GM21717 (cell line): ENCODE data around the gene TMEM129.

ENCODE experiments used
- ATAC-seq: cut with Tn5 transposase; IDR thresholded peaks from one replicate; pipeline ENCODE4 v1.9.1; 2021; ENCODE audit warnings: mild to moderate bottlenecking, moderate library complexity; ENCODE audit not compliant: unreplicated experiment

The TMEM129 gene

DNA sequence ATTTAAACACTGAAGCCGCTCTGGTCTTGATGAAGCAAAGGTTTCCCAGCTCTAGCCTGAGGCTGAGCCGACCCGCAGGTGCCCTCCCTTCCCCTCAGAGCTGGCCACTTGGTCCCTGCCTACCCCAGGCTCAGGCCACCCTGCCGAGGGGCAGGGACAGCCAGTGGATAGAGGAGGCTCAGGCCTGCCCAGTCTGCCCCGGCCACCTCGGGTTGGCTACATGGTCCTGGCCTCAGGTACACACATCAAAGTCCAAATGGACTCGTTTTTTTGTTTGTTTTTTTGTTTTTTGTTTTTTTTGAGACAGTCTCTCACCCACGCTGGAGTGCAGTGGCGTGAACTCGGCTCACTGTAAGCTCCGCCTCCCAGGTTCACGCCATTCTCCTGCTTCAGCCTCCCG is 24.0 kb upstream of the TMEM129 start:
- no peak for ATAC-seq

DNA sequence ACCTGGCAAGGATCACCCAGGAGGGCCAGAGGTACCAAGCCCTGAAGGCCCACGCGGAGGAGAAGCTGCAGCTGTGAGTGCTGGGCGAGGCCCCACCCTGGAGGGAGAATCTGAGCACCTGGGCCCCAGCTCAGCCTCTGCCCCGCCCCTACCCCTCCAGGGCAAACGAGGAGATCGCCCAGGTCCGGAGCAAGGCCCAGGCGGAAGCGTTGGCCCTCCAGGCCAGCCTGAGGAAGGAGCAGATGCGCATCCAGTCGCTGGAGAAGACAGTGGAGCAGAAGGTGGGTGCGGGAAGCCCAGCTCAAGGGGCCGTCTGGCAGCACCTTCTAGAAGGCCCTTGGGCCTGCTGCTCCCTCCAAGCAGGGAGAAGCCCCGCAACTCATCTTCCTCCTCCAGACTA is 23.4 kb upstream of the TMEM129 start:
- ATAC-seq = no peak

DNA sequence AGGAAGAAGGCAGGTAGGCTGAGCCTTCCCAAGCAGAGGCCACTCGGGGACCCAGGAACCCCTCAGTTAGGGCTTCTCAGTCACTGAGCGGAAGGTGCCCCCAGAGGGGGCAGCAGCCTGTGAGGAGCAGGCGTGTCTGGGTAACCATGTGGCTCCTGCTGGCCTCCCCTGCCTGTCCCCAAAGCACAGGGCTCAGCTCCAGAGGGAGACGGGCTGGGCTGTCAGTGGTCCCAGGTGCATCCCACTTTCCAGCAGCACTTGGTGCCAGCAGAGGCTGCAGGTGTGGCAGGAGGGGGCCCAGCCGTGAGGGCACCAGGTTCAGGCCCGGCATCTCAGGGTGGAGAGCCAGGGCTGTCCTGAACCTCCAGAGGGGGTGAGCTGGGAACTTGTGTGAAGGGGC is 22.9 kb upstream of the TMEM129 start:
- ATAC-seq = no peak

DNA sequence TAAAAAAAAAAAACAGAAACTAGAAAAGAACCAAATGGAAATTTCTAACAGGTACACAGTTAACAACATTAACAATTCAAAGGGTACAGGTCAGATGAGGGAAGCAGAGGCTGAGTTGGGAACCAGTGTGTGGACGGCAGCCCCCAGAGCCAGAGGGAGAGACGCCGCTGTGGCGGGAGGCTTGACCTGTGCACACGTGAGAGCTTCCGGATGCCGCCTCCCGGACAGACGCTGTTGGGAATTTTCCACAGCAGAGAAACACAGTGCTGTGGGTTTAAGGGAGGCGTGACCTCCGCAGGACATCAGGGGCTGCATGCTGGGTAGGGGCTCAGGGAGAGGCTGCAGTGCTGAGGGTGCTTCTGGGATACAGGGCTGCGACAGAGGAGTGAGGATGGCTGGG is 22.4 kb upstream of the TMEM129 start:
- no peak for ATAC-seq

DNA sequence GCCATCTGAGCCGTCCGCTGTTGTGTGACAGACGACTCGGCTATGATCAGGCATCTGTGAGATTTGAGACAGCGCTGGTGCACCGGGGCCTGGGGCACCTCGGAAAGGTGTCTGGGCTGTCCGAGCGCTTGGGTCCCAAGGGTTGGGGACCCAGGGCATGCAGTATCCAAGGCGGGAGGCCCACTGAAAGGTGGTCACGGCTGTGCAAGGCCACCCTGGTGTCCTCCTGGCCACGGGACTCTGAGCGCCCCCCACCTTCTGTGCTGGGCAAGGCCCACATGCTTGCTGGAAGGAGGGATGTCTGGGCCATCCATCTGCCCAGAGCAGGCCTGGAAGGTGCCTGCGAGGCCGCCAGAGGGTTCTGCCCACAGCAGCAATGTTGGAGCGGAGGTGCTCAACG is 20.1 kb upstream of the TMEM129 start:
- no peak for ATAC-seq

DNA sequence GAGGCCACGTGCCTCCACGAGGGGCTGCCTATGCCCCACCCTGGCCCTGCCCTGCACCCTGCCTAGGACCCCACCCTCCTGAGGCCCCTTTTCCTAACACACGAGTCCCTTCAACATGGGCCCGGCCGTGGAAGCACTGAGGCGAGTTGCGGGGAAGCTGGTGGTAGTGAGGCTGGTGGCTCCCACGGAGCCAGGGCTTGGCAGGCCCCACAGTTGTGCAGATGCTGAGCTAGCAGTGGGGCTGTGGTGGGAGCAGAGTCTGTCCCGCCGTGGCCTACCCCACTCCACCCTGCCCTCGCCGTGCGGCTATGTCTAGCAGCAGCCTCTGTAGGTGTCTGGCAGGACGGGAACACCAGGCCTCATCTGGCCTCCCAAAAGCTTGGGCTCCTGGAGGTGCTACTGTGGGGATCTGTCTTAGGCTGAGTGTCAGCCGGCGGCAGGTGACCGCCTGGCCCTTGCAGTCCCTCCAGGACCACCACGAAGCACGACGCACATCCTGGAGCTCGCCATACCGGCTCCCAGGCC is 19.0 kb upstream of the TMEM129 start:
- ATAC-seq = no peak

DNA sequence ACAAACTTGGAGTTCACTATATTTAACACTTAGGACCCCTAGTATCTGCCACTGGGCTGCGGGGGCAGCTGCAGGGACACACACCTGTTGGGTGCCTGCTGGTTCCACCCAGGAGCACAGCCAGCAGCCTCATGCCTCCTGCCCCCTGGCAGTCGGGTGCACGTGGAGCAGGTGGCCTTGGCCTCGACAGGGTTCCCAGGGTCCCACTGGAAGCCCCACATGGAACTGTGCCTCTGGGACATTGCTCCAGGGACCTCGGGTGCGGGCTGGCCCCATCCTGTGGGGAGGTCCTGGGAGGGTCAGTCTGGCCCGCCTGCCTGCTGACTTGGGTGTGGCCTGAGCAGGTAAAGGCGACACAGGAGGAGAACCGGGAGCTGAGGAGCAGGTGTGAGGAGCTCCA is 18.2 kb upstream of the TMEM129 start:
- no peak for ATAC-seq

DNA sequence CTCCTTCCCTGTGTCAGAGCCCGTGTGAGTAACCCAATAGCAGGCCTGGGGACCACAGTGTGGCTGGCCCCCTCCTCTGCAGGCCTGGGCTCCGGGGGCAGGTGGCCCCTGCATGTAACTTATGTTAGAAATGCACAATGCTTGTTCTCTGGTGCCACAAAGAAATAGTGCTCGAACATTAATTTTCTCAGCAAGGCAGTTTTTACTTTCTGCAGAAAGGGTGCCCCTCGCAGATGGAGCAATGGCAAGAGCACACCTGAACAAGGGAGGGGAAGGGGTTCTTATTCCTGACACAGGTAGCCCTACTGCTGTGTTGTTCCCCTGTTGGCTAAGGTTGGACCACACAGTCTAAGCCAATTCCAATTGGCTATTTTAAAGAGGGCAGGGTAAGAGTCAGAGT is 17.3 kb upstream of the TMEM129 start:
- no peak for ATAC-seq

DNA sequence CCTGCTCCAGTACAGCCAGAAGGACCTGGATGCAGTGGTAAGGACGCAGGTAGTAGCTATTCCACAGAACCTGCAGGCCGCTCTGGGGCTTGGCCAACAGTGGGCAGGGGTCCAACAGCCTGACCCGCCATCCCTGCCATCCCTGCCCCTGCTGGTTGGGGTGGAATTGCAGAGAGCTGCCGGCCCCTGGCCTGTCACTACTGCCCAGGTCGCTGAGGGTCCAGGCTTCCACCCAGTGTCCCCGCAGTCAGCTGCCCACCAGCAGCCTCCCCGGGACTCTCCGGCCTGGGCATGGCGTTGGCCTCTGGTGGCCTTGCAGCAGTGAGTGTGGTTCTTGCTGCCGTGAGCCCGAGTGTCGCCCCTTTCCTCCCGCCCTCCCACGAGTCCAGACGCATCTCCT is 16.5 kb upstream of the TMEM129 start:
- ATAC-seq = no peak

DNA sequence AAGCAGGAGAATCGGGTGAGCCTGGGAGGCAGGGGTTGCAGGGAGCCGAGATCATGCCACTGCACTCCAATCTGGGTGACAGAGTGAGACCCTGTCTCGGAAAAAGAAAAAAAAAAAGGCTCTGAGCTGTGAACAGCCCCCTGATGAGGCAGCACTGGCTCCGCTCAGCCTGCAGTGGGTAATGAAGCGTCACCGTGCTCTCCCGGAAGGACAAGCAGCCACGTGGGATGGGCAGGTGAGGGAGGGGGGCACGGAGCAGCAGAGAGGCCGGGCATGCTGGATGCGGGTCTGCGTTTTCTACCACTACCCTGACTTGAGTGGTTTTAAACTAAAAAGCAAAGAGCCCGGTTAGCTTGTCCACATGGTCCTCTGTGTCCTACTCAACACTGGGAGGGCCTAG is 15.7 kb upstream of the TMEM129 start:
- ATAC-seq = no peak

DNA sequence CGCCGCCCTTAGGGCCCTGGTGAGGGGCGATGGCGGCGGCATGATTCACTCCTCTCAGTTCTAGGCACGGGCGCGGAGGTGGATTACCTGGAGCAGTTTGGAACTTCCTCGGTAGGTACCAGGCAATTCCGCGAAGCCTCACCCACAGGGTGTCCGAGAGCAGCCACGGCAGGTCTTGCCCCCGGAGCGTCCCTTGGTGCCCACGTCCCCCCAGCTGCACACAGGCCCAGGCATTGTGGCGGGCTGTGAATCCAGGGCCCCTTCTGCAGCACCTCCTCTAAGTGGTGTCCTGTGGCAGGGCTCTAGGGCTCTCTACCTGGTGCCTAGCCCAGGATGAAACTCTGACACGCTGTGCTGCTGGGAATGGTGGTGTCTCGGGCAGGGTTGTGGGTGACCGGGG is 14.1 kb upstream of the TMEM129 start:
- ATAC-seq = no peak

DNA sequence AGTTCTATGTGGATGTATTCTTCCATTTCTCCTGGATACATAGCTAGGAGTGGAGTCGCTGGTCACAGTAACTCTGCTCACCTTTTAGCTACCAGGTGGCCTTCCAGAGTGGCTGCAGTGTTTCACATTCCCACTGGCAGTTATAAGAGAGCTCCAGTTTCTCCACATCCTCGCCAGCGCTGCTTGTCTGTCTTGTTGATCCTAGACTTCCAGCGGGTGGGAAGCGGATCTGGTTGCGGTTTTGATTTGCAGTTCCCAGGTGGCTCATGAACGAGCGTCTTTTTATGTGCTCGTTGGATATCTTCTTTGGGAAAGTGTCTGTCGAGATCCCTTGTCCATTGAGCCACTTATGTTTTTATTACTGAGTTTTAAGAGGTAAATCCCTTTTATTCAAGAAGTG is 11.8 kb upstream of the TMEM129 start:
- ATAC-seq = no peak

DNA sequence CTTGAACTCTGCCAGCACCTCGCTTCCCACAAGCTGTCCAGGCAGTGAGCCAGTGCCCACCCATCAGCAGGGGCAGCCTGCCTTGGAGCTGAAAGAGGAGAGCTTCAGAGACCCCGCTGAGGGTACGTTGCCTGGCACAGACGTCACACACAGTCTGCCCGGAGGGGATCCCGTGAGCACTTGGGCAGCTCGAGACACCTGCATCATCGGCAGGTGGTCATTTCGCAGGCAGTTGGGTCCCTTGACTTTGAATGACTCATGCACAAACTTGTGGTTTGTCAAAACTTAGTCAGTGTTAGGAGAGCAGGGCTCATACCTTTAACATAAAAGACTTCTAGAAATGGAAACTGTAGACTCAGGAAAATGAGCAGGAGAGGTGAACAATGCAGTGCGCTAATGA is 10.1 kb upstream of the TMEM129 start:
- no peak for ATAC-seq

DNA sequence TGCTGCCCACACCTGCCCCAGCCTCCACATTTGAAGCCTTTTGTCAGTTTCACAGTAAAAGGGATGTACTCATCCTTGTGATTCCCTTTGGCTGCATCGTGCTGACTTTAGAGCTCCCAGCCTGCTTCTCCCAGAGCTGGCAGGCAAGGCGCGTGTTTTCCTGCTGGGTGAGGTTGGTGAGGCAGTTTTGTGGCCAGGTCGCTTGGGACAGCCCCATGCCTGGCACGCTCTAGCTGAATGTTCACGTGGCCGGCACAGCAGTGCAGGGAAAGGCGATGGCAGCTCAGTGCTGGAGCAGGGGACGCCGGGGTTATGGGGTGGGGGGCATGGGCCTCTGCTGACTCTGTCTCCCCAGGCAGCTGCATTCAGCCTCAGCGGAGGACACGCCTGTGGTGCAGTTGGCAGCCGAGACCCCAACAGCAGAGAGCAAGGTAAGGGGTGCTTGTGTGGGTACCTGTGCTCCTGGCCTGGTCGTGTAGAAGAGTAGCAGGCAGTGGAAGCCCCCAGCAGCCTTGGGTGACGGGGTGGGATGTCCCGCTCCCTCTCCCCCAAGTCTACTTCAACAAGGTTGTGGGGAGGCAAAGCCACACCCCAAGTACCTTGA is 9.5 kb upstream of the TMEM129 start:
- ATAC-seq = no peak

DNA sequence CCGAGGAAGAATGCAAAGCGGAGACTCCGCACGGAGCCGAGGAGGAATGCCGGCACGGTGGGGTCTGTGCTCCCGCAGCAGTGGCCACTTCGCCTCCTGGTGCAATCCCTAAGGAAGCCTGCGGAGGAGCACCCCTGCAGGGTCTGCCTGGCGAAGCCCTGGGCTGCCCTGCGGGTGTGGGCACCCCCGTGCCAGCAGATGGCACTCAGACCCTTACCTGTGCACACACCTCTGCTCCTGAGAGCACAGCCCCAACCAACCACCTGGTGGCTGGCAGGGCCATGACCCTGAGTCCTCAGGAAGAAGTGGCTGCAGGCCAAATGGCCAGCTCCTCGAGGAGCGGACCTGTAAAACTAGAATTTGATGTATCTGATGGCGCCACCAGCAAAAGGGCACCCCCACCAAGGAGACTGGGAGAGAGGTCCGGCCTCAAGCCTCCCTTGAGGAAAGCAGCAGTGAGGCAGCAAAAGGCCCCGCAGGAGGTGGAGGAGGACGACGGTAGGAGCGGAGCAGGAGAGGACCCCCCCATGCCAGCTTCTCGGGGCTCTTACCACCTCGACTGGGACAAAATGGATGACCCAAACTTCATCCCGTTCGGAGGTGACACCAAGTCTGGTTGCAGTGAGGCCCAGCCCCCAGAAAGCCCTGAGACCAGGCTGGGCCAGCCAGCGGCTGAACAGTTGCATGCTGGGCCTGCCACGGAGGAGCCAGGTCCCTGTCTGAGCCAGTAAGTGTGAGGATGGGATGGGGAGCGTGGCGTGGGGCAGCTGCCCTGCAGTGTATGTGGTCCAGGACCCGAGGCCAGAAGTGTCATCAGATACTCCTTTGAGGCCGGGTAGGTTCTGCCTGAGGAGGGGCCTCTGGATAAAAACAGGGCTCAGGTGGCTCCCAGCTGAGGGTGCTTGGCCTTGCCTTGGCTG is 7.2 kb upstream of the TMEM129 start:
- no peak for ATAC-seq

DNA sequence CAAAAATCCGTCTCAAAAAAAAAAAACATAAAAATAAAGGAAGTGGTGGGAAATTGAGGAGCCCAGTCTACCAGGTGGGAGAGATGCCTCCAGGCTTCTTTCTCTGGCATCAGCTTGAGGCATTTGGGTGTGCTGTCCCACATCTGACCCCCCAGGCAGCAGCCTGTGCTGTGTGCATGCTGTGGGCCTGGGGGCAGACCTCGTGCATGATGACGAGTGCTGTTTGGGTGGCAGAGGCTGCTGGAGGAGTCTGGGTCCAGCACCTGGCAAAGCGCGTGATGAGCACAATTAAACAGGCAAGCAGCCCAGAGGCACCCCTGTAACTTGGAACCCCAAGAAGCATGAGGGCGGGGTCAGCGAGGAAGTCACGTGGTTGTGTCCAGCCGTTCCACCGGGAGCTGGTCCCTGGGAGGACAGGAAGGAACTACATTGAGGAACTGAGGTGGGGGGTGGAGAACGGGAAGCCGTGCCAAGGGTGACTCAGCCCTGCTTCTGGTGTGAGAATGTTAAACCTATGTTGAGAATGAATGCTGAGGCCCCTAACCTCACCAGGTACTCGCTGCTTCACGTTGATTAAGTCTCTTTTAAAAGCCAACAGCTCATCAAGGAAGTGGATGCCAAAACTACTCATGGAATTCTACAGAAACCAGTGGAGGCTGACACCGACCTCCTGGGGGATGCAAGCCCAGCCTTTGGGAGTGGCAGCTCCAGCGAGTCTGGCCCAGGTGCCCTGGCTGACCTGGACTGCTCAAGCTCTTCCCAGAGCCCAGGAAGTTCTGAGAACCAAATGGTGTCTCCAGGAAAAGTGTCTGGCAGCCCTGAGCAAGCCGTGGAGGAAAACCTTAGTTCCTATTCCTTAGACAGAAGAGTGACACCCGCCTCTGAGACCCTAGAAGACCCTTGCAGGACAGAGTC is 6.3 kb upstream of the TMEM129 start:
- no peak for ATAC-seq

DNA sequence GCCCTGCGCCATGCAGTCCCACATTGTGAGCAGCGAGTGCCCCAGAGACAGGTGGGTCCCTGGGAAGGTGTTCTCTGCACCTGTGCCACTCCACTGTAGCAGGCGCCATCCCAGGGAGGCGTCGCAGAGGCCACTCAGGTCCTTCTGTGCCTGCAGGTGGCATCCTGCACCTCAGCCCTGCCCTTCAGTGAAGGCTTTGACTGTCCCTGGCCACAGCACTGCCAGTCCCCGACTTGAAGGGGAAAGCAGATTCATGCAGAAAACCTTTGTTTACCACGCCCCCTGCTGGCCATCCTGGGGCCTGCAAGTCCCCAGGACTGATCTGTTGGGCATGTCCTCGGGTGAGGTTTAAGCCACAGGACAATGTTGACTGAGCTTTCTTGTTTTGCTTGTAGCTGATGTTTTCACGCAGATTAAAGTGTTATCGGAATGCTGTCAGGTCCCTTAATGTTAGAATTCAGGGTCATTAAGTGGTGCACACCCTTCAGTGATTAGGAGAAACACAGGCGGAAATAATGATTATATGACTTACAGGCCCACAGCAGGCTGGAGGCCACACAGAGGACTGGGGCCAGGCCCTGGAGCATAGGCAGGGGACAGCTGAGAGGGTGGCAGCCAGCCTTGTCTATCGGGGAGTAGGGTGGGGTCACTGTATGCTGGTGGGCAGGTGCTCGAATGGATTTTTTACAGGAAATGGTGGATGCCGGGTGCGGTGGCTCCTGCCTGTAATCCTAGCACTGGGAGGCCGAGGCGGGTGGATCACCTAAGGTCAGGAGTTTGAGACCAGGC is 5.2 kb upstream of the TMEM129 start:
- ATAC-seq = no peak

DNA sequence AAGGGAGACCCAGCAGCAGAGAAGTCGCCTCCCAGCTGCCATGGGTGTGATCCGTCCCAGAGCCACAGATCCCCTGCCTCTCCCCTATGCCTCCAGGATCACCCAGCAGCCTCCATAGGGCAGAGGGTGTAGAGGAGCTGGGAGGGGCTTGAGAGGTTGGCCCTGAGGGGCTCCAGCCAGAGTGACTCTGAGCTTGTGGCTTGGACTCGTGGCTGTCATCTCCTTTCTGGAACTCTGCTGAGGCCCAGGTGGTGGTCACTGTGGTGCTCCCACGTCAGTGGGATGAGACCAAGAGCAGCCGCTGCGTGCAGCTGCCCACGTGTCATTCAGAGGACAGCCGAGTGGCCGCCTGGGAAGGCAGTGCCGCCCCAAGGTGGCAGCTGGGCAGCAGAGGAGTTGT is 4.4 kb upstream of the TMEM129 start:
- ATAC-seq = no peak

DNA sequence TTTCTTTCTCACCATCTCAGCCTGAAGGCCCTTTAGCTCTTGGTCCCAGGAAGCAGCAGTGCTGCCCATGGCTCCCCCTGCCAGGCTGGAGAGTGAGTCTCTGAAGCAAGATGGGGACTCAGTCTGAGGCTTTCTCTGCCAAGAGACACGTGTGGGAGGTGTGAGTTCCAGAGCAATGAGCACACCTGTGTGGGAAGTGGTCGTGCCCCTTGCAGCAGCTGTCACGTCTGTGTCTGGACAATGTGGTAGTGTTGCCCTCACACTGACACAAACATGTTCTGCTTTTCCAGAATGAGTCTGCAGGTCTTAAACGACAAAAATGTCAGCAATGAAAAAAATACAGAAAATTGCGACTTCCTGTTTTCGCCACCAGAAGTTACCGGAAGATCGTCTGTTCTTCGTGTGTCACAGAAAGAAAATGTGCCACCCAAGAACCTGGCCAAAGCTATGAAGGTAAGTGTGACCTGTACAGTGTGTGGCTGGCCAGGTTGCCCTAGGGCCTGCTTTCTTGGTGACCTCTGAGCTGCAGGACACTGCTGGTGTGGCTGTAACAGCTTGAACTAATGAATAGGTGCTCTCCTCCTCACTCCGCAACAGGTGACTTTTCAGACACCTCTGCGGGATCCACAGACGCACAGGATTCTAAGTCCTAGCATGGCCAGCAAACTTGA is 2.1 kb upstream of the TMEM129 start:
- ATAC-seq = no peak

DNA sequence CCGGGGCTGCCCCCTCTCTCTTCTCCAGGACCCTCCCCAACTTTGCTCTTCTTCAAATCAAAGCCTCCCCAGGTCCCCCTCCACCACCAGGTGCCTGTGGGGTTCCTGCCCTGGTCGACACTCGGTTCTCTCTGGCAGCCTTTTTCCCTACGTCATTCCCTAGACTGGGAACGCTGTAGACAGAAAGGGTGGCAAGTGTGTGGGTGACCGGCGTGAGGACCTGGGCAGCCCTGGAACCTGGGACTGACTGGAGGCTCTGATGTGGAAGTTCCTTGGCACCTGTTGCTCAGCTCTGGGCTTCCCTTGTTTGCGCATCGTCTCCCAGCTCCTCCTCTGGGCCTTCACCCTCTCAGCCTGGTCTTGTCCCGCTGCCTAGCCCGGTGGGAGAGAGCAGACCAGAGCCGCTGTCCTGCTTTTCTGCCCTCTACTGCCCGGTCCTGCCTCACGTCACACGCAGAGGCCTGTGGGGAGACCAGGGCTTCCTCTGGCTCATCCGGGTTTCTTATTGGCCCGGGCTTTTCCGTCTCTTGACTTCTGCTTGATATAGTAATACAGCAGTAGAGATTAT is 1.5 kb upstream of the TMEM129 start:
- ATAC-seq = no peak
